Endothelial cell of umbilical vein (primary cell): ENCODE results near the gene C9orf78. TPM values are rescaled to one million over a fixed set of nuclear protein-coding genes. Genes with fewer than 3 reads are reported as not detected.

Experiments
- BruUV-seq: library from RNA; stranded (reverse); fragments of 400-500 nt; replicated peaks from 2 replicates; lab custom pipeline; 2021; lab: Mats Ljungman, UMichigan
- CTCF ChIA-PET: fragments of 300-600, 350-600 bp; sonication (Branson Sonifier 250); formaldehyde crosslinking; loops from one replicate; lab custom pipeline; 2021; ENCODE audit warnings: antibody characterized with exemption, inconsistent platforms; lab: Charles Lee
- POLR2A ChIA-PET: fragments of 300-600, 350-600 bp; sonication (Branson Sonifier 250); formaldehyde crosslinking; loops from one replicate; lab custom pipeline; 2021; ENCODE audit warnings: antibody characterized with exemption, inconsistent platforms; lab: Charles Lee
- DNase-seq: peaks from one replicate; pipeline ENCODE4 v3.0.0-alpha.2; 2011; ENCODE audit warnings: low read depth, low spot score
- FAIRE-seq: peaks from 2 replicates; lab custom pipeline; 2011; peaks lifted over from hg19 to GRCh38; lab: Jason Lieb, UNC
- H2AFZ ChIP-seq: 2 replicates; pipeline ENCODE4 v1.6.0; 2012; ENCODE audit warnings: low read depth, low read length, control low read depth, inconsistent platforms
- H3K27ac ChIP-seq: 2 replicates; pipeline ENCODE4 v1.5.1; 2011; ENCODE audit warnings: low read depth, mild to moderate bottlenecking, control low read depth, low read length, moderate library complexity; ENCODE audit not compliant: insufficient read depth
- H3K27me3 ChIP-seq, 2 experiments: 2 replicates each; pipeline versions ENCODE4 v1.6.0 to v1.6.1; 2011; ENCODE audit warnings: low read length in 2 of 2, mixed read lengths in 1 of 2; ENCODE audit not compliant: control insufficient read depth in 2 of 2, insufficient read depth in 2 of 2
- H3K36me3 ChIP-seq, 2 experiments: 2 replicates in 1 of 2; 3 replicates in 1 of 2; pipeline ENCODE4 v1.5.1; 2011; ENCODE audit warnings: low read length in 2 of 2, mild to moderate bottlenecking in 1 of 2, moderate library complexity in 1 of 2; ENCODE audit not compliant: control insufficient read depth in 2 of 2, insufficient read depth in 2 of 2; ENCODE audit errors: extremely low read depth in 1 of 2
- H3K4me1 ChIP-seq: 3 replicates; pipeline ENCODE4 v1.5.1; 2011; ENCODE audit warnings: mild to moderate bottlenecking, low read length; ENCODE audit not compliant: control insufficient read depth, insufficient read depth; ENCODE audit errors: extremely low read depth
- H3K4me2 ChIP-seq: 2 replicates; pipeline ENCODE4 v1.6.1; 2011; ENCODE audit warnings: low read length, control low read depth, mixed read lengths; ENCODE audit not compliant: insufficient read depth
- H3K4me3 ChIP-seq, 3 experiments: fragments of 200-600 bp in 1 of 3; sonication (generic), shearing (Covaris generic) in 1 of 3; replicated peaks in 1 of 3; 2 replicates each; pipeline ENCODE4 v1.5.1; 2011 to 2016; ENCODE audit warnings: control low read depth in 3 of 3, low read length in 3 of 3, mild to moderate bottlenecking in 2 of 3, inconsistent platforms in 1 of 3, low read depth in 1 of 3, moderate library complexity in 1 of 3; ENCODE audit not compliant: insufficient read depth in 1 of 3
- H3K79me2 ChIP-seq: 2 replicates; pipeline ENCODE4 v1.6.0; 2012; ENCODE audit warnings: low read length, inconsistent platforms; ENCODE audit not compliant: control insufficient read depth, insufficient read depth
- H3K9ac ChIP-seq: replicated peaks from 2 replicates; pipeline ENCODE3; 2011; ENCODE audit warnings: low read length, control low read depth; ENCODE audit not compliant: insufficient read depth; ENCODE audit errors: extremely low read depth
- H3K9me1 ChIP-seq: replicated peaks from 3 replicates; pipeline ENCODE4 v1.6.0; 2011; ENCODE audit warnings: mild to moderate bottlenecking, low read length; ENCODE audit not compliant: control insufficient read depth, insufficient read depth; ENCODE audit errors: extremely low read depth
- H3K9me3 ChIP-seq: replicated peaks from 2 replicates; pipeline ENCODE4 v1.5.1; 2012; ENCODE audit warnings: low read length, inconsistent platforms; ENCODE audit not compliant: control insufficient read depth, insufficient read depth
- H4K20me1 ChIP-seq: replicated peaks from 2 replicates; pipeline ENCODE3; 2011; ENCODE audit warnings: mild to moderate bottlenecking, low read length; ENCODE audit not compliant: control insufficient read depth, insufficient read depth; ENCODE audit errors: extremely low read depth
- CTCF ChIP-seq, 2 donors: IDR thresholded peaks; 1 replicate in 1 of 2; 2 replicates in 1 of 2; pipeline ENCODE4 v1.5.1; 2011; ENCODE audit warnings: low read length in 2 of 2, mild to moderate bottlenecking in 2 of 2, moderate library complexity in 2 of 2, control low read depth in 1 of 2, inconsistent platforms in 1 of 2, low read depth in 1 of 2; ENCODE audit not compliant: insufficient read depth in 1 of 2; ENCODE audit errors: extremely low read depth in 1 of 2
- EZH2 ChIP-seq: IDR thresholded peaks from 2 replicates; pipeline ENCODE4 v1.6.1; 2012; ENCODE audit warnings: borderline replicate concordance, low read depth, mild to moderate bottlenecking, moderate library complexity, low read length, inconsistent platforms; ENCODE audit not compliant: severe bottlenecking
- FOS ChIP-seq: IDR thresholded peaks from 2 replicates; pipeline ENCODE4 v1.6.1; 2011; ENCODE audit warnings: mild to moderate bottlenecking, low read length, moderate library complexity, borderline replicate concordance; ENCODE audit not compliant: insufficient read depth
- GATA2 ChIP-seq: IDR thresholded peaks from 2 replicates; pipeline ENCODE4 v1.7.0; 2011; ENCODE audit warnings: low read depth, mild to moderate bottlenecking, moderate library complexity, mixed read lengths, low read length; ENCODE audit not compliant: insufficient read length, insufficient read depth
- JUN ChIP-seq: IDR thresholded peaks from 2 replicates; pipeline ENCODE4 v1.6.1; 2011; ENCODE audit warnings: borderline replicate concordance, low read depth; ENCODE audit not compliant: insufficient read length, insufficient read depth
- MAX ChIP-seq: IDR thresholded peaks from 2 replicates; pipeline ENCODE4 v1.6.1; 2011; ENCODE audit not compliant: insufficient read depth, insufficient read length
- MYC ChIP-seq: IDR thresholded peaks from one replicate; pipeline ENCODE4 v1.6.1; 2011; ENCODE audit warnings: mild to moderate bottlenecking, low read depth, low read length
- POLR2A ChIP-seq: IDR thresholded peaks from 2 replicates; pipeline ENCODE4 v1.6.1; 2012; ENCODE audit warnings: low read depth, mild to moderate bottlenecking, control low read depth, low read length
- POLR2AphosphoS5 ChIP-seq: IDR thresholded peaks from 2 replicates; pipeline ENCODE4 v1.6.1; 2012; ENCODE audit warnings: low read depth, mild to moderate bottlenecking, control low read depth, low read length, moderate library complexity; ENCODE audit not compliant: insufficient read depth
- dilution Hi-C: fragments of 300-500 bp; cut with MboI; formaldehyde crosslinking; loops from one replicate; pipeline ENCODE4 v1.15.0; 2019; ENCODE audit warnings: low sequenced_read_pairs; ENCODE audit not compliant: extremely low pct_ligation_motif_present
- intact Hi-C: fragments of 100-400 bp; cut with micrococcal nuclease; formaldehyde crosslinking; loops from one replicate; pipeline ENCODE4 v1.10.0; 2022
- polyA plus RNA-seq, 4 experiments: library from polyadenylated mRNA; depleted of rRNA in 3 of 4; stranded (reverse) in 3 of 4; unstranded in 1 of 4; fragments of >200 nt; gene quantifications; 2 replicates each; pipeline versions ENCODE4 v1.2.1 to v1.2.3, GENCODE V29; 2011 to 2012; ENCODE audit warnings: missing spikeins in 1 of 4
- total RNA-seq: library from RNA; stranded (reverse); gene quantifications from 2 replicates; pipeline ENCODE4 v1.2.3, GENCODE V29; 2021

The C9orf78 gene
- total and polyA plus RNA-seq, 2 donors (not counting 3 experiments of a cell fraction or from before 2014, with no cell fraction given): 17.9 to 34.6 TPM

- Histone ChIP-seq H3K9ac (no peak overlapping the region), H3K4me1 (no peaks in the 10 kb centered on the region), H3K4me2 (no peak overlapping the region), H3K79me2 (no peaks in the 10 kb centered on the region), H3K27ac (no peak overlapping the region), H3K36me3 (peaks cover 3 to 25% of the 10 kb centered on the region in 2 experiments), H3K9me3 (no peaks in the 10 kb centered on the region), H2AFZ (no peak overlapping the region), H3K9me1 (no peaks in the 10 kb centered on the region), H3K27me3 (no peaks in the 10 kb centered on the region), H4K20me1 (no peaks in the 10 kb centered on the region), H3K4me3 (no peak overlapping the region)
- DNase-seq: no peak
- no TSS peak for BruUV-seq
- intact Hi-C loops: no loop called here
- FAIRE-seq: no peak
- TF ChIP-seq MYC (no peak), POLR2A (no peak), JUN (no peak), POLR2AphosphoS5 (no peak), EZH2 (no peak), GATA2 (no peak), MAX (no peak), FOS (no peak), CTCF (IDR thresholded peaks at IDR 0.05; ENCODE audit: extremely low read depth in 1 of 2, insufficient read depth in 1 of 2, low read depth in 1 of 2, low read length in 2 of 2) (no peak)
- CTCF ChIA-PET: interaction anchor here (0.7 kb wide), 1 partner anchor 10 kb away, joined by 4 read pairs; no protein-coding TSS in a partner anchor
- POLR2A ChIA-PET: interaction anchor here (0.7 kb wide), 1 partner anchor 456 kb away, joined by 4 read pairs; no protein-coding TSS in a partner anchor
- dilution Hi-C loops: no loop called here
Measured at GRCh38 chr9:129861447-129861827, 26.4 kb upstream of the C9orf78 start.
